ENCODE data around the gene MVP.
"Not testable (repeated sequence)": the region's sequence is repeated elsewhere in the genome, so short reads cannot be mapped to it uniquely, and the experiment has no call there.

DNA sequence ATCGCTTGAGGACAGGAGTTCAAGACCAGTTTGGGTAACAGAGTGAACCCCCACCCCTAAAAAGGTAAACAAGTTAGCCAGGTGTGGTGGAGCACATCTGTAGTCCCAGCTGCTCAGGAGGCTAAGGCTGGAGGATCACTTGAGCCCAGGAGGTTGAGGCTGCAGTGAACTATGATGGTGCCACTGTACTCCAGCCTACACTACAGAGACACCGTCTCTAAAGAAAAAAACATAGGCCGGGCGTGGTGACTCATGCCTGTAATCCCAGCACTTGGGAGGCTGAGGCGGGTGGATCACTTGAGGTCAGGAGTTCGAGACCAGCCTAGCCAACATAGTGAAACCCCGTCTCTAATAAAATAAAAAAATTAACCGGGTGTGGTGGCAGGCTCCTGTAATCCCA lies 48.8 kb downstream of the MVP start:
- TF ChIP-seq CTCF, POLR2A (IDR thresholded peaks at IDR 0.05): not testable (repeated sequence)
